ENCODE data around the gene STOX2.

Gene STOX2

GRCh38 chr4:183905081-183905592, at the start of gene STOX2:
TSS of gene STOX2 (plus strand) at chr4:183905307. CDS start at chr4:183906791, 1,484 bp downstream.
- peak; percentile 58 for DNase-seq

GRCh38 chr4:183855323-183856190, 49.5 kb upstream of the STOX2 start:
- no peak for DNase-seq

- no peak for DNase-seq
Observed at GRCh38 chr4:183857040-183857439, 48.1 kb upstream of the STOX2 start.

DNA sequence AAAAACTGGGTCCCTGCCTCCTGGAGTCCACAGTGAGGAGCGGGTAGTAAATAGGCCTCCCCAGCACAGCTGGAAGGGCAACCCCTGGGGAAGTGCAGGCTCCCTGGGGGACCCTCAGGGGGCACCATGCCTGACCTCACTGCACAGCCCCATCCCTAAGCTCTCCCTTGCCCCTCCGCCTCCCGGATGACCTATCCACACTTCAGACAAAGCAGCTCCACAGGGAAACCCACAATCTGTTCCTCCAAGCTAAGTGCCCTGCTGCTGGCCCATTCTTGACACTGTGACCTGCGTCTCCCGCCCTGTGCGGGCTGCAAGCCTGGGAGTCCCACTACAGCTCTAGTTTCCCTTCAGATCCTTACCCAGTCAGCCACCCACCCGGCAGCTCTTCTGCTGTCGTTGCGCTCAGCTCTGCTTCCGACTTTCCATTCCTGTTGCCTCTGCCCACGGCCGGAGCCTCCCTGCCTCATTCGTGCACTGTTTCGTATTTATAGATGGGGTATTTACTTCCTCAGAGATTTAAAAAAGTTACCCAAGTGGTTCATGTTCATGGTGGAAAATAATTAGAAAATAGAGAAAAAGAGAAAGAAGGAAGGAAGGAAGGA, 47.0 kb upstream of the STOX2 start:
- no peak for DNase-seq

DNA sequence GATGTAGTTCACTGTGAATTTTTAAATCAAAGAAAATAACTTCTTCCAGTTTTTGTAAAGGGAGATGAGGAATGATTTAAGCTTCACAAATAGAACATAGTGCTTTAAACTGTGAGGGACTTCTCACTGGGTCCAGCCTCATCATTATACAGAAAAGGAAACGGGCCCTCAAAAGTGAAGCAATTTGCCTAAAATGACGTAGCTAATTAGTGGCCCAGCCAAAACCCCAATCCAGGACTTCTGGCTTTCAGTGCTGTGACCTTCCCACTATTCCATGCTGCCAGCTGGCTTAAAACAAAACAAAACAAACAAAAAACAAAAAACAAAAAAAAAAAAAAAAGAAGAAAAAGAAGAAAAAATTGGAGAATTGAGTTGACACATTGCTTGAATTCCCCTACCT, 45.0 kb upstream of the STOX2 start:
- DNase-seq, result no peak

DNA sequence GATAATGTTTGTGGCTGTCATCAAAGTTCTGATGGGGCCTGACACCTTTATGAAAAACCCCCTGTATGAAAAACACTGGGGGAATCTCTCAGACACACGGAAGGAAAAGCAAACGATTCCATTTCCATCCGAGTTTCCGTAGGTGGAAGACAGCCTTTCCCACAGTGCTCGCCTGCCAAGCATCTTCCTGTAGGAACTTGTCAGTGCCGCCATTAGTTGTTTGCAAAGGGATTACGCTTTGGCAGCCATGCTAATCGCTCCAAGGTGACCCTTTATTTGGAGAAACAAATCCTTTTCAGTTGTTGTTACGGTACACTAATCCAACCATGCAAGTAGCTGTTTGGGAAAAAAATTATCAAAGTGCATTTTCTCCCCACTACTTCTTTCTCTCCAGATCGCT, 44.4 kb upstream of the STOX2 start:
- DNase-seq, result no peak

- DNase-seq, result no peak
Observed at GRCh38 chr4:183861426-183861825, 43.7 kb upstream of the STOX2 start.

GRCh38 chr4:183863155-183863825, 41.8 kb upstream of the STOX2 start:
- DNase-seq, result no peak

DNA sequence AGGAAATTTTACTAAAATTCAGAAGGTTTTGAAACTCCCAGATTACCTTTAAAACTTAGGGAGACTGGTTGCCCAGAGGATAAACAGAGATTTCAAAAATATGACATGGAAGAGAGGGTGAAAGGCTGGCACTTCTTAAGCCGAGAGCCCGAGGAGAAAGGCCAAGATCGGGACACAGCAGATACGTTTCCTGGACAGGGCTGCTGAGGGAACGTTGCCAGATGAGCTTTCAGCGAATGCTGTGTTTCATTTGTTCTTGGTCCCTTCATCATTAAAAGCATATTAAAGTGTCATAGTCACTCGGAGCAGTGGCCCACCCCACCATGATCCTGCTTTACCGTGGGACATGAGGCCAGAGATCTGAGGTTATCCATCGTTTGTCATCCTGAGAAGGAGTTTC, 37.9 kb upstream of the STOX2 start:
- DNase-seq, result no peak

DNA sequence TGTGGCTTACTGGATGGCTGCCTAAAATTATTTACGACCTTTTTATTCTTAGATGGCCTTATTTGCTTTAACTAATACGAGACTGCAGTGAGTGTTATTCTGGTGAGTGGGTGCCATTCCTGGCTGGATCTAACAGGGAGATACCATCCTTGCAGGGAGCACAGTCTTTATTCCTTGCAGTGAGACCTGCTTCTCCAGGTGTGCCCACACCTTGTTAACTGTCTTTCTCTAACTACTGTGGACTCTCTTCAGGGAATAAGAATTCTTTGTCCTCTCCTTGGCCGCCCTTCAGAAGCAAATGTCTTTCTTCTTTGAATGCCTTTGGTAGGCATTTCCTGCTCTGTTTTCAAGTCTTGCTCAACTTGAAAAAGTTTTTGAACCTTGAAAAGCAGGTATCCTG, 34.1 kb upstream of the STOX2 start:
- no peak for DNase-seq

- no peak for DNase-seq
Observed at GRCh38 chr4:183871581-183871980, 33.5 kb upstream of the STOX2 start.

DNA sequence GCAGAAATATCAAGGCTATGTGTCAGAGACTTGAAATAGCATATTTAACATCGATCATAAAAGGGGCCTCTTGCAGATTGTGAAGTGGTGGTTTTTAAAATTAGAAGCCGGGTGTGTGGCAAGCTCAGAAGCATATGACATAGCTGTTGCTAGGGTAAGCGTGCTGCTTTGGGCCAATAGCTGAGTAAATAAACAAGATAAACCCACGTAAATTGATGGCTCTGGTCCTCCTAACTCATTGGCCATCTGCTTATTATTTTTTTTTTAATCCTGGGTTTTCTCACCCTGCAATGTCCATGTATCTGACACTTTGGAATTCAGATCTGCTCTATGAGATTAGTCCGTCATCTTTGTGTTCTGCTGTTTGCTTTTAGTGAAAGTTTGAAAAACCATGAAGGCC, 32.6 kb upstream of the STOX2 start:
- no peak for DNase-seq

GRCh38 chr4:183873409-183874185, 31.5 kb upstream of the STOX2 start:
- no peak for DNase-seq

GRCh38 chr4:183875251-183875825, 29.8 kb upstream of the STOX2 start:
- DNase-seq, result no peak

GRCh38 chr4:183876268-183876934, 28.7 kb upstream of the STOX2 start:
- DNase-seq, result peak; percentile 55

DNA sequence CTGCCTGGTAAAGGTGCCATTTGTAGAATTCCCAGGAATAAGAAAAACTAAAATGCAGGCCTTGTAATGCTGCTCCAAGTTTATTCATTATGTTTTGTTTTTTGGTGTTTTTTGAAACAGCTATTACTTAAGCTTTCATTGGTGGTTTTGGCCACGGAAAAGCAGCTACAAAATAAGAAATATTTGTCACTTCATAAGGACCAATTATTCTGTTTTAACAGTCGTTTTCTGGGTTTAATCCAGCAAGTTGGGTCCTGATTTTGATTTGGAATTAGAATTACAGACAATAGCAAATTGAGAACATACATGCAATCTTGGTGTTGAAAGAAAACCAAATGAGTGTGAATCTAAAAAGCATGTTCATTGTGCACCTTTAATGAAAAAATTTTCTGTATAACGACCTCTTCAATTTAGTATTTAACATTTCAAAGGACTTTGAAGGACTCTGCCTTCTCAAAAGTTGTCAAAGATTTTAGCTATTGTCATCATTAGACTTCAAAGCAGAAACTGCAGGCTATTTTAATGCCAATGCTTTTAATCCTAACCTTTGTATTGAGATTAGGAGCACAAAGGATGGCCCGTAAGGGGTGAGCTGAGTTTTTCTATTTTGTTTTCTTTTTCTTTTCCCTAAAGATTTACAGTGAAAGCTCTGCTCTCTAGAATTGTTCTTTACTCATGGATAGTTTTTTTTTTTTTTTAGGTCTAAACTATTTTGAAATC, 26.7 kb upstream of the STOX2 start:
- no peak for DNase-seq

- DNase-seq, result no peak
Observed at GRCh38 chr4:183885205-183885720, 19.8 kb upstream of the STOX2 start.

GRCh38 chr4:183887351-183887750, 17.8 kb upstream of the STOX2 start:
- DNase-seq, result no peak

DNA sequence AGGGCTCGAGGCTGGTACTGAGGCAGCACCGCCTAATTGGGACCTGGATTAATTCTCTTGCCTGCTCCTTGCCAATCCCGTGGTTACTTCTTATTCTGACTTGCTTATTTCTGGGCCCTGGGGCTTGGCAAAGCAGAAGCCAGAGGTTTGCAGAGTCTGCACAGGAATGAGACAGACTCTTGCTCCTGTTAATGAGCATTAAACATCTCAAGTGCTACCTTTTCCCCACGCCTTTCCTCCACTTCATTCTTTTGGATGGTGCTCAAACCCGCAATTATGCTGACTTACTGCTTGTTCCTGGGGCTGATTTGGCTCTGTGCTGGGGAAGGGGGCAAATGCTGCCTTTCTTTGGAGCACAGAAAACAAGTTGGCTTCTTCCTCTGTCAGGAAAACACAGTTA, 16.5 kb upstream of the STOX2 start:
- DNase-seq, result no peak

DNA sequence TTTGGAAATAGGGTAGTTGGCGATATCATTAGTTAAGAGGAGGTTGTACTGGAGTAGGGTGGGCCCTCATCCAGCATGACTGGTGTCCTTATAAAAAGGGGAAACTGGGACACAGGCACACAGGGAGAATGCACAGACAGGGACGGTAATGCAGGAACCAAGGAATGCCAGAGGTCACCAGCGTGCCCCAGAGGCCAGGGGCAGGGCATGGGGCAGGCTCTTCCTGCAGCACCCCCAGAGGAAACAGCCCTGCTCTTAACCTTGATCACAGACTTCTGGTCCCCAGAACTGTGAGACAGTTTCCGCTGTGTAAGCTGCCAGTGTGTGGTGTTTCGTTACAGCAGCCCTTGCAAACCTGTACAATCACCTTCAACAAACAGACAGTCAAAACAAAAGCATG, 15.9 kb upstream of the STOX2 start:
- DNase-seq, result no peak

DNA sequence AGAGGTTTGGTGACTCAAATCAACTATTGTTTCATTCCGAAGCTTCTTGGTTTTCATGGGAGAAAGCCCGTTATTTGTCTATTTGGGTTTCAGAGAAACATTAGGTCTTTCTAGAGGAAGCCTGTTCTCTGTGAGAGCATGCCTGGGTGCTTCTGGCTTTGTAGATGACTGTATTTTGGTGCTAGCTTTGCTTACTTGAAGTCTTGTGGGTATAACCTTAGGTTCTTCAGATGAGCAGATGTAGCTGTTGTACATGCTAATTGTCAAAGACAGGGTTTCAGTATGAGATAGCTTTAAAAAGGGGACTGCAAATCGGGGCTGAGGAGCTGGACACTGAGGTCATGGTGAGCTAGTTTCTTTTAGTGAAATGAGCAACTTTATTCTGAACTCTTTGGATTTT, 7.9 kb upstream of the STOX2 start:
- no peak for DNase-seq
